NCI-H2196 (cell line): ENCODE measurements around the gene PRKCSH.
"Not testable (repeated sequence)": the region's sequence is repeated elsewhere in the genome, so short reads cannot be mapped to it uniquely, and the experiment has no call there.

Experiments used
- DNase-seq: peaks from one replicate; lab custom pipeline; 2025; ENCODE audit not compliant: unreplicated experiment; lab: John Stamatoyannopoulos, UW

The PRKCSH gene

GRCh38 chr19:11448410-11448809 is 13.0 kb downstream of the PRKCSH start:
- DNase-seq: no peak

- DNase-seq: no peak
Measured at GRCh38 chr19:11448923-11449554, 13.6 kb downstream of the PRKCSH start.

GRCh38 chr19:11450570-11451326 is 15.3 kb downstream of the PRKCSH start:
- no peak for DNase-seq

- DNase-seq: no peak
Measured at GRCh38 chr19:11451327-11451870, 16.0 kb downstream of the PRKCSH start.

GRCh38 chr19:11451871-11452619 is 16.6 kb downstream of the PRKCSH start:
- DNase-seq: no peak

GRCh38 chr19:11452620-11453310 is 17.3 kb downstream of the PRKCSH start:
- DNase-seq: no peak

GRCh38 chr19:11453468-11454341 is 18.3 kb downstream of the PRKCSH start:
- no peak for DNase-seq

- DNase-seq: not testable (repeated sequence)
Measured at GRCh38 chr19:11455233-11455554, 19.8 kb downstream of the PRKCSH start.

GRCh38 chr19:11456659-11457058 is 21.2 kb downstream of the PRKCSH start:
- no peak for DNase-seq

GRCh38 chr19:11457115-11457514 is 21.7 kb downstream of the PRKCSH start:
- DNase-seq: no peak

GRCh38 chr19:11457831-11458230 is 22.4 kb downstream of the PRKCSH start:
- DNase-seq: no peak

- no peak for DNase-seq
Measured at GRCh38 chr19:11458236-11458900, 22.9 kb downstream of the PRKCSH start.

- not testable (repeated sequence) for DNase-seq
Measured at GRCh38 chr19:11458912-11459311, 23.5 kb downstream of the PRKCSH start.

GRCh38 chr19:11460207-11460606 is 24.8 kb downstream of the PRKCSH start:
- no peak for DNase-seq

GRCh38 chr19:11461453-11461852 is 26.0 kb downstream of the PRKCSH start:
- DNase-seq: no peak

- no peak for DNase-seq
Measured at GRCh38 chr19:11463391-11463790, 28.0 kb downstream of the PRKCSH start.

- no peak for DNase-seq
Measured at GRCh38 chr19:11464333-11465265, 29.2 kb downstream of the PRKCSH start.

GRCh38 chr19:11465600-11465999 is 30.2 kb downstream of the PRKCSH start:
- no peak for DNase-seq
